ENCODE data around the gene HCRTR1. TPM values are rescaled to one million over a fixed set of nuclear protein-coding genes. Genes with fewer than 3 reads are reported as not detected.

Gene HCRTR1
- total RNA-seq, 1 donor from 2014 or later = 0.73 TPM

GRCh38 chr1:31653717-31654473, 36.4 kb downstream of the HCRTR1 start:
- no peaks in the 10 kb centered on the region for H3K9me3 Mint-ChIP-seq (ENCODE audit: unreplicated experiment)
- no peak for TF ChIP-seq CTCF (IDR thresholded peaks at IDR 0.05)
- no peak overlapping the region for H3K27ac Mint-ChIP-seq (ENCODE audit: unreplicated experiment)
- DNase-seq (ENCODE audit: extremely low spot score, unreplicated experiment) = no peak
- H3K4me1 Mint-ChIP-seq (ENCODE audit: unreplicated experiment) = no peaks in the 10 kb centered on the region
- no peak overlapping the region for H3K4me3 Mint-ChIP-seq (ENCODE audit: unreplicated experiment)
- no peaks in the 10 kb centered on the region for H3K27me3 Mint-ChIP-seq (ENCODE audit: unreplicated experiment)
- H3K36me3 Mint-ChIP-seq (ENCODE audit: unreplicated experiment) = peaks cover 6% of the 10 kb centered on the region

DNA sequence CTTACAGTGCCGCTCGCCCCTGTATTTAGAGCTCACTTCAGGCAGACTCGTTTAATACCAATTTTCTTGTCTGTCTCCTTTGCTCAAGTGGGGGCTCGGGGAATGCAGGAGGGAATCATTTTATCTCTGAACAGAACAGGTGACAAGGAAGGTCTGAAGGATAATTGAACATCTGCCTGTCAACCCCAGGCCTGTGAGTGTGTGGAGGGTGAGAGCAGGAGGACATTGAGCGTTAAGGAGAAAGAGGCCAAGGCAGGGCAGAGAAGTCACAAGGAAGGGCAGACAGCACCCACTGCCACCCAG, 36.9 kb downstream of the HCRTR1 start:
- no peak for TF ChIP-seq CTCF (IDR thresholded peaks at IDR 0.05)
- no peaks in the 10 kb centered on the region for H3K9me3 Mint-ChIP-seq (ENCODE audit: unreplicated experiment)
- no peak overlapping the region for H3K27ac Mint-ChIP-seq (ENCODE audit: unreplicated experiment)
- DNase-seq (ENCODE audit: extremely low spot score, unreplicated experiment) = no peak
- H3K4me3 Mint-ChIP-seq (ENCODE audit: unreplicated experiment) = no peak overlapping the region
- H3K4me1 Mint-ChIP-seq (ENCODE audit: unreplicated experiment) = no peaks in the 10 kb centered on the region
- peaks cover 6% of the 10 kb centered on the region for H3K36me3 Mint-ChIP-seq (ENCODE audit: unreplicated experiment)
- H3K27me3 Mint-ChIP-seq (ENCODE audit: unreplicated experiment) = no peaks in the 10 kb centered on the region

GRCh38 chr1:31655104-31655503, 37.6 kb downstream of the HCRTR1 start:
- H3K27ac Mint-ChIP-seq (ENCODE audit: unreplicated experiment) = no peak overlapping the region
- no peak overlapping the region for H3K4me3 Mint-ChIP-seq (ENCODE audit: unreplicated experiment)
- TF ChIP-seq CTCF (IDR thresholded peaks at IDR 0.05) = no peak
- peaks cover 6% of the 10 kb centered on the region for H3K36me3 Mint-ChIP-seq (ENCODE audit: unreplicated experiment)
- no peaks in the 10 kb centered on the region for H3K9me3 Mint-ChIP-seq (ENCODE audit: unreplicated experiment)
- DNase-seq (ENCODE audit: extremely low spot score, unreplicated experiment) = no peak
- no peaks in the 10 kb centered on the region for H3K27me3 Mint-ChIP-seq (ENCODE audit: unreplicated experiment)
- H3K4me1 Mint-ChIP-seq (ENCODE audit: unreplicated experiment) = no peaks in the 10 kb centered on the region

- no peak overlapping the region for H3K27ac Mint-ChIP-seq (ENCODE audit: unreplicated experiment)
- no peaks in the 10 kb centered on the region for H3K4me1 Mint-ChIP-seq (ENCODE audit: unreplicated experiment)
- H3K27me3 Mint-ChIP-seq (ENCODE audit: unreplicated experiment) = no peaks in the 10 kb centered on the region
- H3K4me3 Mint-ChIP-seq (ENCODE audit: unreplicated experiment) = no peak overlapping the region
- no peak for DNase-seq (ENCODE audit: extremely low spot score, unreplicated experiment)
- H3K36me3 Mint-ChIP-seq (ENCODE audit: unreplicated experiment) = peaks cover 6% of the 10 kb centered on the region
- no peak for TF ChIP-seq CTCF (IDR thresholded peaks at IDR 0.05)
- no peaks in the 10 kb centered on the region for H3K9me3 Mint-ChIP-seq (ENCODE audit: unreplicated experiment)
These were observed 38.3 kb downstream of the HCRTR1 start for GRCh38 chr1:31655756-31656155.

DNA sequence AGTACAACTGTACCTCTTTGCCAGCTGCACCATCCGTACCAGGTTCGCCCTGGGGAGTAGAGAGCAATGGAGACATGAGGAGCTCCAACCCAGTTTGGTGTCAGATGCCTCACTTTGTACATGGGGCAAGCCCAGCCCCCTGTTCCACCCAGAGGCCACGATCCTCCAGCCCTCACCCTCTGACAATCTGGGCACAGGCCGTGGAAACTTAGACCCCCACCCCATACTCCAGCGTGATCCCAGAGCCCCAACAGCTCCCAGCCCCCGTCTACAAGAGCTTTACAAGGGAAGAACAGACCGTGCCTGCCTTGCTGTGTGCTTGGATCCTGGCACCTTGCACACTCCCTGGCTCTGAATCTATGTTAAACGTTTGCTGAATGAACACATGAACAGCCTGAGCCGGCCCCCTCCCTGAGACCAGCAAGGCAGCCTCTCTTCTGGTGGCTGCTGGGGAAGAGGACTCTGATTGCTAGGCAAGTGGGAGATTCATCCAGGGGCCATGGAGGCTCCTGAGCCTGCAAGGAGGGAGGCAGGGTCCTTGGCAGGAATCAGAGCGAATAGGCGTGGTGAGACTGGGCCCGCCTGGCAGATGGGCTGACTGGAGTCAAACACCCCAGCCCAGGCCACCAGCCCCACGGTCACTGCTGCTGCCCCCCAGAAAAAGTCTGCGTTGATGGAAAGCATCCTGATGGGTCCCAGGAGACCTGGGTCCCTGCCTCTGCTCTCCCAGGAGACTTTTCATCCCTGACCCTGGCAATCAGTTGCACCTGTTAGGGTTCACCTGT, 39.7 kb downstream of the HCRTR1 start:
- DNase-seq (ENCODE audit: extremely low spot score, unreplicated experiment) = no peak
- no peak for TF ChIP-seq CTCF (IDR thresholded peaks at IDR 0.05)
- H3K4me3 Mint-ChIP-seq (ENCODE audit: unreplicated experiment) = no peak overlapping the region
- H3K9me3 Mint-ChIP-seq (ENCODE audit: unreplicated experiment) = no peaks in the 10 kb centered on the region
- H3K27me3 Mint-ChIP-seq (ENCODE audit: unreplicated experiment) = no peaks in the 10 kb centered on the region
- H3K27ac Mint-ChIP-seq (ENCODE audit: unreplicated experiment) = no peak overlapping the region
- H3K4me1 Mint-ChIP-seq (ENCODE audit: unreplicated experiment) = no peaks in the 10 kb centered on the region
- H3K36me3 Mint-ChIP-seq (ENCODE audit: unreplicated experiment) = peaks cover 6% of the 10 kb centered on the region
